AG09309 (cell line): ENCODE results near the gene CASR.

ENCODE experiments used
- DNase-seq: peaks from one replicate; pipeline ENCODE4 v3.0.0-alpha.2; 2010; ENCODE audit warnings: low read depth
- H3K4me3 ChIP-seq: 2 replicates; pipeline ENCODE4 v1.5.1; 2011; ENCODE audit warnings: mild to moderate bottlenecking, low read depth, low read length, moderate library complexity; ENCODE audit not compliant: control insufficient read depth
- CTCF ChIP-seq: IDR thresholded peaks from 2 replicates; pipeline ENCODE4 v1.5.1; 2011; ENCODE audit warnings: mild to moderate bottlenecking, low read depth, low read length, inconsistent platforms; ENCODE audit not compliant: insufficient read depth, control insufficient read depth; ENCODE audit errors: missing control alignments

CASR gene

GRCh38 chr3:122298239-122298638 lies 114.8 kb downstream of the CASR start:
- H3K4me3 ChIP-seq = no peak overlapping the region
- DNase-seq = no peak
- TF ChIP-seq CTCF = no peak

GRCh38 chr3:122299215-122299614 lies 115.7 kb downstream of the CASR start:
- no peak for DNase-seq
- H3K4me3 ChIP-seq = no peak overlapping the region
- TF ChIP-seq CTCF = no peak

- H3K4me3 ChIP-seq = no peak overlapping the region
- no peak for DNase-seq
- peak; percentile 33 for TF ChIP-seq CTCF
Observed at GRCh38 chr3:122299872-122300460, 116.5 kb downstream of the CASR start.

GRCh38 chr3:122301063-122301462 lies 117.6 kb downstream of the CASR start:
- no peak overlapping the region for H3K4me3 ChIP-seq
- no peak for DNase-seq
- TF ChIP-seq CTCF = no peak

GRCh38 chr3:122305818-122306621 lies 122.6 kb downstream of the CASR start:
- TF ChIP-seq CTCF = no peak
- H3K4me3 ChIP-seq = no peak overlapping the region
- DNase-seq = no peak

GRCh38 chr3:122306622-122306953 lies 123.1 kb downstream of the CASR start:
- TF ChIP-seq CTCF = no peak
- no peak overlapping the region for H3K4me3 ChIP-seq
- no peak for DNase-seq
